Stimulated activated CD4-positive, alpha-beta T cell treated with anti-CD3 and anti-CD28 coated beads, Interleukin-12 subunit alpha, Interleukin-12 subunit beta, amount 100 ng/mL, for 24 hours (primary cell): ENCODE measurements around the gene SNCB.
"Not testable (repeated sequence)": the region's sequence is repeated elsewhere in the genome, so short reads cannot be mapped to it uniquely, and the experiment has no call there.

Experiments
- DNase-seq, 2 experiments: peaks; one replicate each; pipeline ENCODE4 v3.0.0-alpha.2; 2020; ENCODE audit warnings: low read depth in 2 of 2

The SNCB gene

DNA sequence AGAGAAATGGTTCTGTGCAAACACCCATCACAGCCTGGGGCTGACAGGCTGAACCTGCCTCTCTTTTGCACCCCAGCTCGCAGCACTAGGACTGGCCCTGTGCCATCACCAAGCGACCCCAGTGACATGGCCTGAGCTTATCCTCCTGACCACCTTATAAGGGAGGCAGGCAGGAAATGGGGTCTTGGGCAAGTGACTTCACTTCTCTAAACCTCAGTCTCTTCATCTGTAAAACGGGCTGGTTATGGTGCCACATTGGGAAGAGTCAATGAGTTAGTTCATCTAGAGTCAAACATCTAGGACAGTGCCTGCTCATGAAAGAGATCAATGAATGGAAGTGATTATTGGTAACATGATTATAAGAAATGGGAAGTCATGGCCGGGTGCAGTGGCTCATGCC lies 6.2 kb downstream of the SNCB start:
- DNase-seq, result no peak

DNA sequence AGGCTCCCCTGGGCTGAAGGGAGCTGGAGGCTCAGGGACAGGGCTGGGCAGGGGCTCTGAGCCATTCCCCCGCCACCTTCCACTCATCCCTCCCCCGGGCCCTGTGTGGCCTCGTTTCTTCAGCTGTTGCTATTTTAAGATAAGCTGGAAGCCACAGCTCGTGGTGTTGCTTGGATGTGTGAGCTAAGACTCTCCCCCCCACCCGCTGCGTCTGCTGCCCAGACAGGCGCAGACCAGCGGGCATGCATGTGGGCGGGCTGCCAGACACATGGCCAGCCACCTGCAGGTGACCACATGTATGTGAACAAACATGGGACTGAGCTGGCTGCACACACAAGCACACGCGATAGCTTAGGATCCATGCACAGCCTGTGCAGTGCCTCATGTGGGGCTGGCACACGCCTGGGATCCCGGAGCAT lies 8.7 kb downstream of the SNCB start:
- DNase-seq, result no peak

DNA sequence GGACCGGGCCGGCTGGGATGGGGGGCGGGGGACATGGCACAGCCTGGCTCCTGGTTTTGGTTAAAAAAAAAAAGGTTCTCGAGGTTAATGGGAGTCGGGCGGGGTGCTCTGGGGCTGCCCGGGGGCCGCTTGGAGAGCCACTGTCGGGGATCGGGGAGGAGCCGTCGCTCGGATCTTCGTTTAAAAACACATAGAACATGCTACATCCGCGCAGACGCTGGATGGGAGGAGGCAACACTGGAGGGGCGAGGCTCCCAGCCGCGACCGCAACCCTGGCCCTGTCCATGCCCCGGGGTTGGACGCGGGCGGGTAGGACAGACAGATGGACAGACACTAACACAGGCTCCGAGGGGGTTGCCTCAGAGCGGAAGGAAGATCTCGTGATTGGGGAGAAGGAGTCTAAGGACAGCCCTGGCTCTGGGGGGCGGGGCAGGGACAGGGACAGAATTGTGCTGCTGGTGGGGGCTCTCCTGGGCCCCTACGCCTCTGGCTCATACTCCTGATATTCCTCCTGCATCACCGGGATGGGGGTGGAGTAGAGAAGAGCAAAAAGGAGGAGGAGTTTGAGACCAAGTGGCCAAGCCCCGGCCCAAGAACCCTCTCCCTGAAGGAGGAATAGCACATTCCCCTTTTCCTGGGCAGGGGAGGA lies 9.9 kb downstream of the SNCB start:
- DNase-seq, result no peak

DNA sequence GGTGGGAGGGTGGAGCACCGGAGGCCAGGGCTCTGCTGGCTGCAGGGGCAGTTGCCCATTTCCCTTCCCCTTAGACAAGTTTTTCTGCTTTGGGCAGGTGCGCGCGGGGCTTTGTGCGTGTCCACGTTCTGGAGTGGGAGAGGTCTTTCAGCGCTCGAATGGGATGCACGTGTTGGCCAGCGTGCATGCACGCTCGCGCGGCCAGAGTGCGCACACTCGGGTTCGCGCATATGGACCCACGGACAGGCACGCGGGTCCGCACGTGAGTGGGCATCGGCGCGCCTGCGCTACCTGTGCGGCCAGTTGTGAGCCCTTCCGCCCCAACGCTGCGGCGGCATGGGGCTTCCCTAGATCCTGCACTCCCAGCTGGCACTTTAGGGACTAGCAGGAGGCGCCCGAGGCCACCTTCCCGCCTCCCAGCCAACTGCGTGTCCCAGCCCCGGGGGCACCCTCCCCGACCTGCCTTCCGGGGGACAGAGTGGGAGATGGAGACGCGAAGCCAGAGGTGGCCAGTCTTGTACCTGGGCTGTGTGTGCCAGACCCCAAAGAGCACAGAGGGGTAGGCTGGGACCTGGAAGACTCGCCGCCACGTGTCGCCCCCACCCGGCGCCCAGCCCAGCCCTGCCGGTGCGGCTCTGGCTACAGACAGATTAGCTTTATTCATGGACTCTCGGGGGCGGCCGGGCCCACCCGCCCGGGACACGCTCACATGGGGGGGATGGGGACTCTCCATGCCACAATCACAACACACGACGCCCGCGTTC lies 10.6 kb downstream of the SNCB start:
- no peak for DNase-seq

DNA sequence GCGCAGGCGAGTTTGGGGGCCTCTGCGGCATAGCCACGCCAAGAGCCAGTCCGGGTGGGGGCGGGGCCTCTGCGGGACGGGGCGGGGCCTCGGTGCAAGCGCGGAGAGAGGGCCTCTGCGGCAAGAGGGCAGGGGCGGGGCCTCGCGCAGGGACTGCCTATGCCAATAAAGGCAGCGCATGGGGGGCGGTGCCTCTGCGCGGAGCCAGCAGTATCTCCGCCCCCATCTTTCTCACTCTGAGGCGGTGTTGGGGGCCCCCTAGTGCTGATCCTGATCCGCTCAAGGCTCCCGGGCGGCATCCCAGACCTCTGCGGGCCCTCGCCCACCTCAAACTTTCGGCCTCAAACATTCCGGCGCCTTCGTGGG lies 11.1 kb downstream of the SNCB start:
- peak; percentile 50 to 81 for DNase-seq

DNA sequence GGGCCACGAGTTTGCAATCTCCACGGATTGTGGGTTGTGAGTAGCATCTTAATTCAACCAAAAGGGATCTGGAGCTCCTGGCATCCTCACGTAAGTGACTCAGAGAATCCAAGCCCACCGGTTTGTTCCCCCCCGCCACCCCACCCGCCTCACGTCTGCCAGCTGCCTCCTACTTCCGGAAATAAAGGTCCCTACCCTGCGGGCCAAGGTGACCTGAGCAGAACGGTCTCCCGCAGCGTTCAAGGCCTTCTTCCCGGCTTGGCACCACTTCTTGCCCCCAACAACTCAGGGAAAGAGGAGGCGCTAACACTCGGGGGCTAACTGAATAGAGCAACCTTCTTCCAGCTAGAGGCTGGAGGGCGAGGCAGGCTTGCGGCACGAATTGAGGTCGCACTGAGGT lies 11.6 kb downstream of the SNCB start:
- no peak for DNase-seq

DNA sequence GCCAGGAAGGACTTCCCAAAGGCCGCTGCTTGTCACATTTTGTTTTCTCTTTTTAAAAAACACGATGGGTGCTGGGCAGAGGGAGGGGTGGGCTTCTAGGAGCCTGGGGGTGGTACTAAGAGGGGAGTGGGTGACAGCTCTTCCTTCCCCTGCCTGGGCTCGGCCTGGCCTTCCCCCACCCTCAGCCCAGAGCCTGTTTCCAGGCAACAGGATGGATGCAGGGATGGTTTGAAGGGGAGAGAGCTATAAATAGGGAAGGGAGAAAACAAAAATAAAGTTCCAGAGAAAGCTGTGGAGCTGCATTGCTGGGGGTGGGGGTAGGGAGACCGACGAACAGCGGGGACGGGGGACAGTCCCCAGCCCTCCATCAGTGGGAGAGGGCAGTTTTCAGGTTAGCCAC lies 13.8 kb downstream of the SNCB start:
- DNase-seq, result no peak

DNA sequence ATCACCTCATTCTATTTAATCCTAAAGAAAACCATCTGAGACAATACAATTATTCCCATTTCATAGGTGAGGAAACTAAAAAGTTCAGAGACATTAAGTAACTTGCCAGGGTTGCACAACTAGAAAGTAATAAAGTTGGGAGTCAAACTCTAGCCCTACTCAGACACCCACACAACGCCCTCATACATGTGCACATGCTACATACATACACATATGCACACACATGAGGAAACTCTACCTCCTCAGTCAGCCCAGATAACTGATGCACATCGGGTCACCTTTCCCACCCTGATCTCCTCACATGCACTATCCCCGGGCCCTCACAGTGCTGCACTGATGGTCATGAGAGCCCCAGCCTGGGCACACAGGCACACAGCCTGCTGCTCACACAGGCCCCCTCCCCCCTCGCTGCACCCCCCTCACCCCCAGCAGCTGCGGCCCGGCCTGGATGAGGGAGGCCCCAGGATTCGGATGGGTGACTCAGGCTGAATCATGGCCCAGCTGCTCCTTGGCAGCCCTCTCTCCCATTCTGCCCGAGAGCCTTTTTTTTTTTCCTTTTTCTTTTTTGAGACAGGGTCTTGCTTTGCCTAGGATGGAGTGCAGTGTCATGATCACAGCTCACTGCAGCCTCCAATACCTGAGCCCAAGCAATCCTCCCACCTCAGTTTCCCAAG lies 15.4 kb downstream of the SNCB start:
- no peak for DNase-seq

DNA sequence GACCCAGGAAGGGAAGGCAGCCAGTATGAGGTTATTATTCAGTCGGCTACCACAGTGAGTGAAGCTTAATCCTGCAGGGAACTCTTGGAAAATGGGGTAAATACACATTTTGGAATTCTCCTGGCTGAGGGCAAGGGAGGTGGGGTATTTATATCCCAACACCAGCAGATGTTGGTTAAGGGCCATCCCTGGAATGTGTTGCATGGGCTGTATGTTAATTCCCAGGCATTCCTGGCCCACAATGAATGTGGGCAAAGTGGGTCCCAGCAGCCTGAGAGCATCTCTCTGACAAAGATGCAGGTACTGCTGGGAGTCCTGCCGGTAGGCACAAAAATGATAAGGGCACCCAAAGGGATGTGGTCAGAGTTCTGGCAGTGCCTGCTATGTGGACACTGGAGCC lies 17.5 kb downstream of the SNCB start:
- DNase-seq, result no peak

DNA sequence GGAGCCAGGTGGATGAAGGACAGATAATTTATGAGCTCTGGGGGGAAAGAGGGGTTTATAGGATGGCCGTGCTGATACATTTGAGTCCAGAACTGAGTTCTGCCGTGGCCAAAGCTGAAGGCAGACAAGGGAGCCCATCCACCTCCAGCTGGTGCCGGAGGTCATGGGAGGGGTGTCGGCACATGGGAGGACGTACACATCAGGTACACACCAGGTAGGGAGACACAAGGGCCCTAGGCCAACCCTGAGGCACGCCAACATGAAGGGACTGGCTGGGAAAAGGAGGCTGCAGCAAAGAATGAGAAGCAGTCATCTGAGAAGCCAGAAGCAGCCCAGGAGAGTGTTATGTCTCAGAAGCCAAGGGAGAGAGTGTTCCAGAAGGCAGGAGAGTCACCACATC lies 18.3 kb downstream of the SNCB start:
- DNase-seq, result no peak

DNA sequence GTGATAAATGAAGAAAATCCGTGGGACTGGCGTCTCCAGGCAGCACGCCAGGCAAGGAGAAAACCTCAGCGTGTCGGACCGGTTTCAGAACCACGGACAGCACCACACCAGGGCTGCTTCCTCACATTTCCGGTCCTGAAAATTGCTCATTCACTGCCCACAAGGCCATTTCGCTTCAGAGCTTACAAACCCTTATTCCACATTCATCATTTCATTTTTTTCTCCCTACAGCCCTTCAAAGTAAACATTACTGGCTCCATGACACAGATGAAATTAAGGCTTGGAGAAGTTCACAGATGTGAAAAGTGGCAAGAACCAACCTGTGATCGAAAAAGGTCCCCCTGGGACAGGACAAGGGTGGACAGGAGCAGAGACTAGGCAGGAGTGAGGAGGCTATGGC lies 18.9 kb downstream of the SNCB start:
- peak in 1 of 2 experiments; percentile 47 for DNase-seq

DNA sequence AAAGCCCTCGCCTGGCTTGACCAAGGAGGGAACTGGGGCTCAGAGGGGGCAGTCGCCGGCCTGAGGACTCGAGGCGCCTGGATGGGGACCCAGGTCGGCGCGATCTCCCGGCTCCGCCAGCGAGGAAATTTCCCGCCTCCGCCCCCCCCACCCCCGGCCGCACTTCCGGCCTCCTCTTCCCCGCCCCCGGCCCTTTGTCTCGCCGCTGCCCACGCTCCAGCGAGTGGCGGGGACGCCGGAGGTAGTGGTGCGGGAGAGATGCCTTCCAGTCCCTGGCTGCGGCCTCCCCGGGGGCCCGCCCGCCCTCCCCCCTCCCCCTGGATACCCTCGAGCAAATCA lies 19.9 kb downstream of the SNCB start:
- no peak for DNase-seq

DNA sequence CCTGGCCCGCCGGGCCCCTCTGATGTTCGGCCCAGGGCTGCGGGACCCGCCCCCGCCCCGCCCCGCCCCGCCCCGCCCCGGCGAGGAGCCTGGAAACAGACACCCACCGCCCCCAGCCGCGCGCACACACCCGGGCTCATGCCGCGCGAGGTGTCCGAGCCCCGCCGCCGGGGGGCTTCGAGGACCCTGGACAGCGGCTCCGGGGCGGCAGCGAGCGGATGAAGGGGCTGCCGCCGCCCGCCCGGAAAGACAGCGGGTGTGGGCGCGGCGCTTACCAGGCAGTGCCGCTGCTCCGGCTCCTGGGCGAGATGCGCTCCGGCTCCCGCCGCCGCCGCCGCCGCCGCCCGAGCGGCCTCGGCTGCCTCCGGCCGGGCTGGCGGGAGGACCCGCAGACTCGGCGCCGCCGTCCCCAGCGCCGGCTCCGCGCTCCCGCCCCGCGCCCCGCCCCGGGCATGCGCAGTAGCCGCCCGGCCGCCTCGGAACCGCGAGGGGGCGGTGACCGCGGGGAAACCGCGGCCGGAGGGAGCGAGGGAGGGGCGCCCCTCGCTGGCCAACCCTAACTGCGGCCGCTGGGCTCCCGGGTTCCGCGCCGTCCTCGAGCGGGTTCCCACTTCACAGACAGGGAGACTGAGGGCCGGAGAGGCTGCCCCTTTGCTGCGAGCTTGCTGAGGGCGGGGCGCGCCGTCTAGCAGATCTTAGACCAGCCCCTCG lies 20.5 kb downstream of the SNCB start, which contains the start of gene GPRIN1:
GPRIN1 (minus strand) TSS at position 433 of the 711 bp plus-strand sequence. CDS start 10,322 bp downstream, outside the sequence.
- DNase-seq, result peak; percentile 29 to 49

DNA sequence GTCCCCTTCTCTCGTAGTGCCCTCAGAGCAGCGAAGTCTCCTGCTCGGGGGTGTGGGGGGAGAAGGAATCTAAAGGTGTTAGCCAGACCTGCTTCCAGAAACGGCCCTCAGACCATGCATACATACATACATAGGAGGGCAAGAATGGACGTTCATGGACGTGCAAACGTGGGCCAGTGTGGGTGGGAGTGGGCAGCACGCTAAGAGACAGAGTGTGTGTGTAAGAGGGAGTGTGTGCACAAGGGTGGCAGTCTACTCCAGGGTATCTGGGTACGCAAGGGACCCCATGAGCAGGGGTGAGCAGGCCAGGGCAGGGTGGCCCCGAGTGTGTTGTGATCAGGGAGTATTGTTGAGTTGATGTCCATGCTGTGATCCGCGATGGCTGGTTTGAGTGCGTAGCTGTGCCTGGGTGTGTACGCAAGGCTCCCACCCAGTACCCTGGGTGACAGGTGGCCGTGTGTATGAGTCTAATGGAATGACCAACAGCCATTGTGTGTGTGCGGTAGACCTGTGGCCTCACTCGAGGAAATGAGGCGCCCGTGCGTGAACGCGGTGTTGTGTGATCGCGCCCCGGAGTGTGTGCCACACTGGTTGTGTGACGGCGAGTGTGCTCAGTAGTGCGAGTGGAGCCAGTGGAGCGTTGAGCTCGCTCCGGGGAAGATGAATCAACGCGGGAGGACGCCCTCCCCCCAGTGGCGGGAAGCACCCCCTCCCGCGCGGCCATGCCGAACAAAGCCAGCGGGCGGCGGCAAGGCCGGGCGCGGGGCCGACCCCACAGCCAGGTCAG lies 21.2 kb downstream of the SNCB start:
- no peak for DNase-seq

DNA sequence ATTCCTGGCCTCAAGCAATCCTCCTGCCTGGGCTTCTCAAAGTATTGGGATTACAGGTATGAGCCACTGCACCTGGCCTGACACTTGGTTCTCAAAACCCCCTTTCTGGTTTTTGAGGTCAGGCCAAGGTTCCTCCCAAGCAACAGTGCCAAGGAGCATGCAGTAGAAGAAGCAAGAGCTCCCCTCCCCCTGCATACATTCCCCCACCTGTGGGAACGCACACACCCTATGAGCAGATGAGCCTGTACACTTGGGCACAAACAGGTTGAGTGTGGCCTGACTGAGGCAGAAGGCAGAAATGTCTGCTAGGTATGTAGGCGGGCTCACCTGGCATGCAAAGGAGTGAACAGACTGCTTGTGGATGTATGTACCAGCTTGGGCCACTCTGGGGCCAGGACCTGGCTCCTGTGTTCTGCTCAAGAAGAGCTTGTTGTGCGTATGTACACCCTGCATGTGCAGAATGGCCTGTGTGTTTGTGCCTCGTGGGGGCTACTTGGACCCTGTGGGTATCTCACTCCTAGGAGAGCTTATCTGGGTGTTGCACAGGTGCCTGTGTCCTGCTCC lies 22.1 kb downstream of the SNCB start:
- no peak for DNase-seq

DNA sequence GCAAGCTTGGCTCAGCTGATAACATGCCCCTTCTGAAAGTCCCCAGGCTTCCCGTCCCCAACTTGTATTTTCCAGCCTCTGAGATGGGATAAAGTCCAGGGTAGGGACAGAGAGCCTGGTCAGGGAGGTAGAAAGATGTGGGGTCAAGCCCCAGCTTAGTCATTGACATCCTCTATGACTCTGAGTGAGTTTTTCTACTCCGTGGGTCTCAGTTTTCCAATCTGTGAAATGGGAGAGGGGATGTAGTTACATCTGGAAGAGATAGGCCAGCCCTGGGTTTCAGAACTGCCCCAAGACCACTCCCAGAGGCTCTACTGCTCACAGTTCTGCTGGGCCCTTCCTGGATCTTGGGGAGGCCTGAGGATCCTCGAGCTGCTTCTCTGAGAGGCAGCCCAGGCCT lies 23.5 kb downstream of the SNCB start:
- DNase-seq, result no peak

DNA sequence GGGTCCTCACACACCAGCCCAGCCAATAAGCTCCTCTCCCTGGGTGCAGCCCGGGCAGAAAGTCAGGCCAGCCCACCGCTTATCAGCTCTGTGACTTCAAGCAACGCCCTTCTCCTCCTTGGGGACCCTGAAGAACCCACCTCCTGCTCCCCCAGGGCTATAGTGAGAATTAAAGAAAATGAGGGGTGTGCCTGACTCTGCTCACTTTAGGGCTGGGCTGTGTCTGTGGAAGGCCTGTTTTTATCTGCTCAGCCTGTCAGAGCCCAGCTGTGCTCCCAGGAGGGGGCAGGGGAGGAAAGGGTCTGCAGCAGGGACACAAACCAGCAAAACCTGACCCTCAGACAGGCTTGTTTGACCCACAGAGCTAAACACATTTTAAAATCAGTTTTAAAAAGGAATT lies 24.3 kb downstream of the SNCB start:
- DNase-seq, result no peak

DNA sequence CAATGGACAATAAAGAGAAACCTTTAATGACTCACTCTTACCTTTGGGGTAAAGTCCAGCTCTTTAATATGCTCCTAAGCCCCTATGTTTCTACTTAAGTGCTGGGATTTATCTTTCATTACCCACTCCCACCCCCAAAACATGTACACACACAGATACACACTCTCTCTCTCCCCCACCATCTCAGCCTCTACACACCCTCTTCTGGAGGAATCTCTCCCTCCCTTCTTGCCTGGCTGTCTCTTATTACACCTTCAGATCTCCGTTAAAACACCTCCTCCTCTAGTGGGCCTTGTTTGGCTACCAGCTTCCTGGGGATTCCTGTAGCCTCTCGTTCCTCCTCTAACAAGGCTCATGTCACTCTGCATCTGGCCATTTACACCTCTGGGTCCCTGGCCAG lies 27.2 kb downstream of the SNCB start:
- no peak for DNase-seq

DNA sequence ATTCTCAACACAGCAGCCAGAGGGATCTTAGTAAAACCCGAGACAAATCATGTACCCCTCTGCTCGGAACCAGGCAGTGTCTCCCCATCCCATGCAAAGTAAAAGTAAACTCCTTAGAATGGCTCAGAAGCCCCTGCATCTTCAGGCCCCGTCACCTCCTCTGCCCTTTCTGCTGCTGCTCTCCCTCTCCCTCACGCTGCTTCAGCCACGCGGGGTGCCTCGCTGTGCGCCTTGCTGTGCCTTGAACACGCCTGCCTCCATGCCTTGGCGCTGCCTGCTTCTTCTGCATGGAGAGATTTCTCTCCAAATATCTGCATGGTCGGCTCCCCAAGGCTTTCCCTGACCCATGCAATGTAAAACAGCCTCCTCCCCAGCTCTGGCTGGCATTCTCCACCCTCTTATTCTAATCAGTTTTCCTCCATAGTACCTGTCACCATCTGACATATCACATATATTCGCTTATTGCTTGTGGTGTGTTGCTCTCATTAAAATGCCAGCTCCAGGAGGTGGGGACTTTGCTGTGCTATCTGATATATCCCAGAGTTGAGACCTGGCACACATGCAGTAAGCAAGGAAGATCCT lies 28.3 kb downstream of the SNCB start:
- DNase-seq, result no peak

DNA sequence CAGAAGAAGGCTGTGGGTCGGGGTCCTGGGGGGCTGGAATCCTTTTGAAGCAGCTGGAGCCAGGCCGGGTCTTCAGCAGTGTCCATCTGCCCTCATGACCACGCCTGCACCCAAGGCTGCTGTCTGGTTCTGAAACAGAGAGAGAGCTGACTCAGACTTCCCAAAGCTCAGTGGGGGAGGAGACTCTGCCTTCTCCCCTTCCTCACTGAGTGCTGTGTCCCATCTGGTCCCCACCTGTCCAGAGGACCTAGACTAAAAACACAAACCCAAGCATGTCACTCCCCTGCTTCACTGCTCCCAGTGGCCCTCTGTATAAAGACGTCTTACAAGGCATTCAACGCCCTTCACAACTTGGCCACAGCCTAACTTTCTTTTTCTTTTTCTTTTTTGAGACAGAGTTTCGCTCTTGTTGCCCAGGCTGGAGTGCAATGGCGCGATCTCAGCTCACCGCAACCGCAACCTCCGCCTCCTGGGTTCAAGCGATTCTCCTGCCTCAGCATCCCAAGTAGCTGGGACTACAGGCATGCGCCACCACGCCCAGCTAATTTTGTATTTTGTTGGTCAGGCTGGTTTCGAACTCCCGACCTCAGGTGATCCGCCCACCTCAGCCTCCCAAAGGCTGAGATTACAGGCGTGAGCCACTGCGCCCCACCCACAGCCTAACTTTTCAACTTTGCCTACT lies 30.4 kb downstream of the SNCB start:
- DNase-seq, result not testable (repeated sequence)
